HCT116 (cell line): Measurements from ENCODE around the gene ATP8A2. TPM values are rescaled to one million over a fixed set of nuclear protein-coding genes. Genes with fewer than 3 reads are reported as not detected.

Experiments
- ATAC-seq: fragments of 200-7000 bp; cut with Tn5 transposase; 2 replicates; pipeline ENCODE4 v1.9.1; 2020; ENCODE audit warnings: mild to moderate bottlenecking, moderate library complexity
- BruUV-seq: library from RNA; stranded (reverse); fragments of 400-500 nt; replicated peaks from 2 replicates; lab custom pipeline; 2021; lab: Mats Ljungman, UMichigan
- CTCF ChIA-PET: fragments of 300-600 bp; sonication (Branson Sonifier 250); formaldehyde crosslinking; loops from one replicate; lab custom pipeline; 2021; ENCODE audit warnings: antibody characterized with exemption; lab: Charles Lee
- POLR2A ChIA-PET: fragments of 300-600, 350-600 bp; sonication (Branson Sonifier 250); formaldehyde crosslinking; loops from one replicate; lab custom pipeline; 2021; ENCODE audit warnings: antibody characterized with exemption; lab: Charles Lee
- RAD21 ChIA-PET, 2 experiments: fragments of 300-600 bp; sonication (Branson Sonifier 250); formaldehyde crosslinking; loops; one replicate each; lab custom pipeline; 2023; ENCODE audit warnings: low total read pairs in 2 of 2; ENCODE audit not compliant: uncharacterized antibody in 2 of 2, unreplicated experiment in 2 of 2, low non-redundant PET in 1 of 2; lab: Charles Lee
- DNase-seq: peaks from one replicate; pipeline ENCODE4 v3.0.0-alpha.2; 2010; ENCODE audit warnings: low read depth, low spot score
- H2AFZ ChIP-seq: fragments of 200-600 bp; shearing (Covaris generic), sonication (generic); 2 replicates; pipeline ENCODE4 v1.6.1; 2017; ENCODE audit warnings: low read depth, mixed run types, mixed read lengths, antibody characterized with exemption, low read length; ENCODE audit not compliant: poor library complexity, severe bottlenecking
- H3K27ac ChIP-seq: 2 replicates; pipeline ENCODE4 v1.5.1; 2012; ENCODE audit warnings: low read depth, low read length
- H3K27me3 ChIP-seq: fragments of 200-600 bp; sonication (generic); 2 replicates; pipeline ENCODE4 v1.6.1; 2016; ENCODE audit warnings: mixed run types, low read length, mixed read lengths; ENCODE audit not compliant: insufficient read depth
- H3K36me3 ChIP-seq, 2 experiments: fragments of 200-500 bp in 1 of 2; fragments of 200-600 bp in 1 of 2; sonication (Bioruptor generic) in 1 of 2; sonication (generic) in 1 of 2; 2 replicates each; pipeline versions ENCODE4 v1.5.1 to v1.6.1; 2014 to 2016; ENCODE audit warnings: low read length in 2 of 2, inconsistent platforms in 1 of 2, mixed read lengths in 1 of 2, mixed run types in 1 of 2; ENCODE audit not compliant: insufficient read depth in 2 of 2, control insufficient read depth in 1 of 2
- H3K4me1 ChIP-seq, 2 experiments: fragments of 200-600 bp in 1 of 2; sonication (generic) in 1 of 2; 2 replicates each; pipeline versions ENCODE4 v1.5.1 to v1.6.1; 2012 to 2017; ENCODE audit warnings: low read length in 2 of 2, inconsistent platforms in 1 of 2, mild to moderate bottlenecking in 1 of 2, mixed read lengths in 1 of 2, mixed run types in 1 of 2, moderate library complexity in 1 of 2; ENCODE audit not compliant: insufficient read depth in 2 of 2, control insufficient read depth in 1 of 2
- H3K4me2 ChIP-seq: fragments of 200-600 bp; sonication (generic); 2 replicates; pipeline ENCODE4 v1.6.1; 2017; ENCODE audit warnings: mixed run types, low read length, mixed read lengths
- H3K4me3 ChIP-seq, 2 experiments: fragments of 200-600 bp in 1 of 2; sonication (generic) in 1 of 2; replicated peaks in 1 of 2; 2 replicates each; pipeline ENCODE4 v1.5.1; 2011 to 2016; ENCODE audit warnings: low read length in 2 of 2, control low read depth in 1 of 2, low read depth in 1 of 2, mild to moderate bottlenecking in 1 of 2, mixed read lengths in 1 of 2, mixed run types in 1 of 2
- H3K79me2 ChIP-seq: fragments of 200-600 bp; sonication (generic); 2 replicates; pipeline ENCODE4 v1.6.1; 2017; ENCODE audit warnings: mild to moderate bottlenecking, mixed run types, low read length, moderate library complexity, mixed read lengths; ENCODE audit not compliant: insufficient read depth
- H3K9ac ChIP-seq: fragments of 200-600 bp; sonication (generic); 2 replicates; pipeline ENCODE4 v1.6.1; 2016; ENCODE audit warnings: low read length, mixed read lengths
- H3K9me2 ChIP-seq: fragments of 200-600 bp; sonication (generic), shearing (Covaris generic); 2 replicates; pipeline ENCODE4 v1.6.1; 2017; ENCODE audit warnings: mixed run types, mild to moderate bottlenecking, moderate library complexity; ENCODE audit not compliant: insufficient read depth
- H3K9me3 ChIP-seq, 2 experiments: fragments of 200-500 bp in 1 of 2; fragments of 200-600 bp in 1 of 2; sonication (Bioruptor generic) in 1 of 2; sonication (generic) in 1 of 2; 2 replicates each; pipeline ENCODE4 v1.6.1; 2014 to 2017; ENCODE audit warnings: low read length in 2 of 2, mixed read lengths in 2 of 2, inconsistent platforms in 1 of 2, low read depth in 1 of 2, mild to moderate bottlenecking in 1 of 2, mixed run types in 1 of 2, moderate library complexity in 1 of 2; ENCODE audit not compliant: control insufficient read depth in 1 of 2, insufficient read depth in 1 of 2
- H4K20me1 ChIP-seq: fragments of 200-600 bp; sonication (generic), shearing (Covaris generic); 2 replicates; pipeline ENCODE4 v1.6.1; 2017; ENCODE audit warnings: mixed run types, mild to moderate bottlenecking, moderate library complexity; ENCODE audit not compliant: insufficient read depth
- CBX3 ChIP-seq: IDR thresholded peaks from 2 replicates; pipeline ENCODE4 v1.6.1; 2012; ENCODE audit warnings: low read depth
- CEBPB ChIP-seq: IDR thresholded peaks from 2 replicates; pipeline ENCODE4 v1.6.1; 2012; ENCODE audit warnings: low read depth
- EGR1 ChIP-seq: IDR thresholded peaks from 2 replicates; pipeline ENCODE4 v1.6.1; 2012; ENCODE audit warnings: low read depth
- EZH2phosphoT487 ChIP-seq: fragments of 200-600 bp; IDR thresholded peaks from 2 replicates; pipeline ENCODE4 v1.6.1; 2018; ENCODE audit warnings: antibody characterized with exemption, borderline replicate concordance
- JUND ChIP-seq: IDR thresholded peaks from 2 replicates; pipeline ENCODE4 v1.6.1; 2012
- MAX ChIP-seq: IDR thresholded peaks from 2 replicates; pipeline ENCODE4 v1.6.1; 2012
- POLR2A ChIP-seq: IDR thresholded peaks from 2 replicates; pipeline ENCODE4 v1.7.0; 2011; ENCODE audit warnings: borderline replicate concordance; ENCODE audit not compliant: insufficient read depth, insufficient read length; ENCODE audit errors: extremely low read depth
- POLR2AphosphoS5 ChIP-seq: IDR thresholded peaks from 2 replicates; pipeline ENCODE4 v1.6.1; 2011; ENCODE audit warnings: mild to moderate bottlenecking, low read depth, low read length, moderate library complexity
- REST ChIP-seq: IDR thresholded peaks from 2 replicates; pipeline ENCODE4 v1.6.1; 2012; ENCODE audit warnings: low read depth
- SIN3A ChIP-seq: IDR thresholded peaks from 2 replicates; pipeline ENCODE4 v1.6.1; 2012; ENCODE audit warnings: low read depth
- SP1 ChIP-seq: IDR thresholded peaks from 2 replicates; pipeline ENCODE4 v1.6.1; 2012; ENCODE audit warnings: low read depth
- TCF7L2 ChIP-seq: IDR thresholded peaks from 2 replicates; pipeline ENCODE4 v1.7.0; 2011; ENCODE audit warnings: borderline replicate concordance, inconsistent platforms; ENCODE audit not compliant: insufficient read depth, insufficient read length; ENCODE audit errors: extremely low read depth
- YY1 ChIP-seq: IDR thresholded peaks from 2 replicates; pipeline ENCODE4 v1.6.1; 2011; ENCODE audit warnings: low read length, low read depth, moderate library complexity, mild to moderate bottlenecking; ENCODE audit not compliant: insufficient replicate concordance; ENCODE audit errors: extremely low read depth
- ZBTB33 ChIP-seq: IDR thresholded peaks from 2 replicates; pipeline ENCODE4 v1.6.1; 2011; ENCODE audit warnings: mild to moderate bottlenecking, low read length, moderate library complexity; ENCODE audit not compliant: insufficient replicate concordance; ENCODE audit errors: extremely low read depth
- ZFX ChIP-seq: fragments of 450-650 bp; IDR thresholded peaks from 2 replicates; pipeline ENCODE4 v1.6.1; 2017
- intact Hi-C: fragments of 100-400 bp; cut with micrococcal nuclease; formaldehyde crosslinking; loops from 2 replicates; pipeline ENCODE4 v1.10.0; 2022
- total RNA-seq: library from RNA; stranded (reverse); gene quantifications from one replicate; pipeline ENCODE4 v1.2.1, GENCODE V29; 2021; ENCODE audit not compliant: unreplicated experiment

The ATP8A2 gene
- total RNA-seq, 1 experiment from 2014 or later = not detected

GRCh38 chr13:25973576-25973975, 601.8 kb downstream of the ATP8A2 start:
- no peaks in the 10 kb centered on the region for H3K9me2 ChIP-seq
- POLR2A ChIA-PET = no interaction called here
- DNase-seq = no peak
- TF ChIP-seq TCF7L2 = peak; percentile 15
- TF ChIP-seq CBX3 = no peak
- no peak for TF ChIP-seq REST
- TF ChIP-seq, all 23 proteins: peak for 1
- Histone ChIP-seq H3K4me1 (no peaks in the 10 kb centered on the region), H4K20me1 (no peaks in the 10 kb centered on the region), H3K36me3 (no peaks in the 10 kb centered on the region), H3K27me3 (peaks cover 42% of the 10 kb centered on the region), H3K9me3 (no peaks in the 10 kb centered on the region), H2AFZ (no peak overlapping the region), H3K27ac (no peak overlapping the region), H3K79me2 (no peaks in the 10 kb centered on the region), H3K4me3 (no peak overlapping the region), H3K4me2 (no peak overlapping the region), H3K9ac (no peak overlapping the region)
- BruUV-seq = no TSS peak
- intact Hi-C loops = no loop called here
- ATAC-seq = no peak
- RAD21 ChIA-PET = no interaction called here
- CTCF ChIA-PET = no interaction called here

- Histone ChIP-seq H3K36me3 (no peaks in the 10 kb centered on the region), H3K27ac (no peak overlapping the region), H2AFZ (no peak overlapping the region), H3K9ac (no peak overlapping the region), H3K79me2 (no peaks in the 10 kb centered on the region), H3K4me2 (no peak overlapping the region), H3K4me3 (no peak overlapping the region), H3K9me2 (no peaks in the 10 kb centered on the region), H3K27me3 (peaks cover 27% of the 10 kb centered on the region), H3K9me3 (no peaks in the 10 kb centered on the region), H4K20me1 (no peaks in the 10 kb centered on the region), H3K4me1 (no peaks in the 10 kb centered on the region)
- no TSS peak for BruUV-seq
- POLR2A ChIA-PET = no interaction called here
- ATAC-seq (no peak), DNase-seq (no peak)
- intact Hi-C loops = no loop called here
- RAD21 ChIA-PET = no interaction called here
- CTCF ChIA-PET = no interaction called here
- TF ChIP-seq YY1 (no peak), POLR2AphosphoS5 (no peak), SP1 (no peak), TCF7L2 (no peak), MAX (no peak), CBX3 (no peak), POLR2A (no peak), ZFX (no peak), JUND (no peak), SIN3A (no peak), EGR1 (no peak), EZH2phosphoT487 (no peak), ZBTB33 (no peak), CEBPB (no peak)
Measured at GRCh38 chr13:25977216-25977615, 605.4 kb downstream of the ATP8A2 start.
